Measurements from ENCODE around the gene FRA10AC1. TPM values are rescaled to one million over a fixed set of nuclear protein-coding genes. Genes with fewer than 3 reads are reported as not detected.

Gene FRA10AC1
- polyA plus RNA-seq, 1 donor = 25.1 TPM

- no peak for DNase-seq
Measured at GRCh38 chr10:93628858-93629257, 73.5 kb downstream of the FRA10AC1 start.

- no peak for DNase-seq
Measured at GRCh38 chr10:93622942-93623341, 79.5 kb downstream of the FRA10AC1 start.

GRCh38 chr10:93620925-93621324 is 81.5 kb downstream of the FRA10AC1 start:
- DNase-seq = no peak

Other genes with a start within 250 kb of the FRA10AC1 start
- gene MYOF, start 220.3 kb downstream of the FRA10AC1 start, polyA plus RNA-seq (ENCODE audit: insufficient read length) = 51.4 TPM
- gene CEP55, start 206.0 kb downstream of the FRA10AC1 start, polyA plus RNA-seq (ENCODE audit: insufficient read length) = 6.0 TPM
- gene FFAR4, start 135.9 kb downstream of the FRA10AC1 start, polyA plus RNA-seq (ENCODE audit: insufficient read length) = 0.43 TPM
- 16.0 TPM for gene RBP4, start 101.4 kb downstream of the FRA10AC1 start, polyA plus RNA-seq (ENCODE audit: insufficient read length)
- gene PDE6C, start 90.1 kb downstream of the FRA10AC1 start, polyA plus RNA-seq (ENCODE audit: insufficient read length) = 0.75 TPM
- gene LGI1, start 55.3 kb upstream of the FRA10AC1 start, polyA plus RNA-seq (ENCODE audit: insufficient read length) = 34.3 TPM
- gene SLC35G1, start 191.4 kb upstream of the FRA10AC1 start, polyA plus RNA-seq (ENCODE audit: insufficient read length) = 4.3 TPM